Neural crest cell (in vitro differentiated cells): ENCODE measurements around the gene PPP1R11. TPM values are rescaled to one million over a fixed set of nuclear protein-coding genes. Genes with fewer than 3 reads are reported as not detected.
"Not testable (repeated sequence)": the region's sequence is repeated elsewhere in the genome, so short reads cannot be mapped to it uniquely, and the experiment has no call there.

ENCODE experiments used
- DNase-seq: peaks from one replicate; pipeline ENCODE4 v3.0.0; 2021; ENCODE audit warnings: low read depth, mixed read lengths, low spot score
- H3K27ac Mint-ChIP-seq: one replicate; pipeline ENCODE4 v1.8.0; 2021; ENCODE audit warnings: mild to moderate bottlenecking, mixed read lengths; ENCODE audit not compliant: unreplicated experiment
- H3K27me3 Mint-ChIP-seq: 2 replicates; pipeline ENCODE4 v1.8.0; 2021; ENCODE audit warnings: low read depth, mild to moderate bottlenecking, mixed read lengths
- H3K36me3 Mint-ChIP-seq: 2 replicates; pipeline ENCODE4 v1.8.0; 2021; ENCODE audit warnings: low read depth, mild to moderate bottlenecking, mixed read lengths
- H3K4me1 Mint-ChIP-seq: 2 replicates; pipeline ENCODE4 v1.8.0; 2021; ENCODE audit warnings: mixed read lengths
- H3K4me3 Mint-ChIP-seq: one replicate; pipeline ENCODE4 v1.8.0; 2021; ENCODE audit warnings: mild to moderate bottlenecking, mixed read lengths
- H3K9me3 Mint-ChIP-seq: 2 replicates; pipeline ENCODE4 v1.8.0; 2021; ENCODE audit warnings: mixed read lengths
- CTCF ChIP-seq: fragments of 200-600 bp; sonication (generic); conservative IDR thresholded peaks from 2 replicates; pipeline ENCODE4 v1.5.0; 2021; ENCODE audit warnings: antibody characterized with exemption, mild to moderate bottlenecking
- total RNA-seq: library from RNA; stranded (reverse); gene quantifications from 2 replicates; pipeline ENCODE4 v1.2.1, GENCODE V29; 2021

PPP1R11 gene
- total RNA-seq, 1 donor from 2014 or later: 35.6 TPM

- Mint-ChIP-seq H3K27me3 (no peaks in the 10 kb centered on the region), H3K4me1 (peaks cover 7% of the 10 kb centered on the region), H3K36me3 (peaks cover 4% of the 10 kb centered on the region), H3K9me3 (peaks cover 5% of the 10 kb centered on the region), H3K4me3 (no peak overlapping the region), H3K27ac (no peak overlapping the region)
- DNase-seq: no peak
- TF ChIP-seq CTCF: no peak
Measured at GRCh38 chr6:30029588-30029987, 37.4 kb upstream of the PPP1R11 start.

DNA sequence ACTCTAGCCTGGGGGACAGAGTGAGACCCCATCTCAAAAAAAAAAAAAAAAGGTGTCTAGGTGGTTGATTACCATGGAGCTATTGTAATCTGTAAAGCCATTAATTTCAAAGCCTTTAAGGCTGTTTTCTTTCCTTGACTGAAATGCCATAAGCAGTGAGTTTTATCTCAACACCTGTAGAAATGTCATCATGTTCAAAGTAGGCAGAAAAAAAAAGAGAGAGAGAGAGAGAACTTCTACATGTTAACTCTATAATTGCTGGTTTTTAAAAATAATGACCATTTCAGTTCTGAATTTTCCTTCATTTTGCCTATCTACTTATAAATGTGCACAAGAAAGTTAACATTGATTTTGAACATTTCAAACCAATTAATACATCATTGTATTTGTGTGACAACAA, 35.6 kb upstream of the PPP1R11 start:
- DNase-seq: no peak
- Mint-ChIP-seq H3K4me1 (peaks cover 7% of the 10 kb centered on the region), H3K4me3 (no peak overlapping the region), H3K36me3 (peaks cover 4% of the 10 kb centered on the region), H3K27me3 (no peaks in the 10 kb centered on the region), H3K27ac (no peak overlapping the region), H3K9me3 (peaks cover 5% of the 10 kb centered on the region)
- no peak for TF ChIP-seq CTCF

GRCh38 chr6:30033440-30033839, 33.6 kb upstream of the PPP1R11 start:
- H3K4me1 Mint-ChIP-seq, DNase-seq, H3K27ac Mint-ChIP-seq, H3K36me3 Mint-ChIP-seq, H3K9me3 Mint-ChIP-seq, H3K27me3 Mint-ChIP-seq, H3K4me3 Mint-ChIP-seq: not testable (repeated sequence)

GRCh38 chr6:30035784-30036183, 31.2 kb upstream of the PPP1R11 start:
- no peak overlapping the region for H3K27ac Mint-ChIP-seq
- DNase-seq: no peak
- no peaks in the 10 kb centered on the region for H3K27me3 Mint-ChIP-seq
- H3K9me3 Mint-ChIP-seq: no peaks in the 10 kb centered on the region
- H3K4me3 Mint-ChIP-seq: no peak overlapping the region
- no peaks in the 10 kb centered on the region for H3K36me3 Mint-ChIP-seq
- TF ChIP-seq CTCF: no peak
- no peaks in the 10 kb centered on the region for H3K4me1 Mint-ChIP-seq

- Mint-ChIP-seq H3K36me3 (no peaks in the 10 kb centered on the region), H3K27me3 (no peaks in the 10 kb centered on the region), H3K4me1 (no peaks in the 10 kb centered on the region), H3K9me3 (no peaks in the 10 kb centered on the region), H3K27ac (no peak overlapping the region), H3K4me3 (no peak overlapping the region)
- DNase-seq: no peak
- peak; percentile 68 for TF ChIP-seq CTCF
Measured at GRCh38 chr6:30037182-30037788, 29.7 kb upstream of the PPP1R11 start.

DNA sequence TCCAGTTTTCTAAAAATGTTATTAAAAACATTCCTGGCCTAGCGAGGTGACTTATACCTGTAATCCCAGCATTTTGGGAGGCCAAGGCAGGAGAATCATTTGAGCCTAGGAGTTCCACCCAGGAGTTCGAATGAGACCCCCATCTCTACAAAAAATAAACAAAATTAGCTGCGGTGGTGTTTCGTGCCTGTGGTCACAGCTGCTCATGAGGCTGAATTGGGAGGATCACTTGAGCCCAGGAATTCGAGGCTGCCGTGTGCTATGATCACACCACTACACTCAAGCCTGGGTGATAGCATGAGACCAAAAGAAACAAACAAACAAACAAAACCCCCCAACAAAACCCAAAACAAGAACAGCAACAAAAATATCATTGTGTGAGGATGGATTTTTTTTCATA, 25.8 kb upstream of the PPP1R11 start:
- H3K4me3 Mint-ChIP-seq: no peak overlapping the region
- no peaks in the 10 kb centered on the region for H3K9me3 Mint-ChIP-seq
- H3K36me3 Mint-ChIP-seq: no peaks in the 10 kb centered on the region
- no peaks in the 10 kb centered on the region for H3K4me1 Mint-ChIP-seq
- H3K27me3 Mint-ChIP-seq: no peaks in the 10 kb centered on the region
- H3K27ac Mint-ChIP-seq: no peak overlapping the region
- no peak for TF ChIP-seq CTCF
- DNase-seq: no peak
